HepG2 (cell line): ENCODE measurements around the gene PLEKHA6.

Source experiments
- CTCF ChIP-seq: sonication (generic); formaldehyde crosslinking; IDR thresholded peaks from 2 replicates; pipeline ENCODE4 v1.5.0; 2020; ENCODE audit warnings: mild to moderate bottlenecking, missing genetic modification reagents, moderate library complexity
- EZH2 ChIP-seq: conservative IDR thresholded peaks from 2 replicates; pipeline ENCODE4 v1.6.1; 2012; ENCODE audit warnings: mild to moderate bottlenecking, low read depth, low read length, moderate library complexity
- IKZF1 ChIP-seq: fragments of 450-650 bp; IDR thresholded peaks from 2 replicates; pipeline ENCODE4 v1.7.1; 2016
- MYNN ChIP-seq: sonication (generic); formaldehyde crosslinking; IDR thresholded peaks from 2 replicates; pipeline ENCODE4 v1.4.0; 2020; ENCODE audit warnings: mild to moderate bottlenecking, low read depth, missing genetic modification reagents
- RFXANK ChIP-seq: IDR thresholded peaks from 2 replicates; pipeline ENCODE4 v1.6.1; 2016
- SP1 ChIP-seq, 2 experiments: fragments of 450-650 bp in 1 of 2; sonication (generic) in 1 of 2; formaldehyde crosslinking in 1 of 2; IDR thresholded peaks; 2 replicates each; pipeline versions ENCODE4 v1.4.0 to v1.6.1; 2016 to 2020; ENCODE audit warnings: missing genetic modification reagents in 1 of 2
- TCF12 ChIP-seq, 2 experiments: fragments of 450-650 bp in 1 of 2; sonication (generic) in 1 of 2; formaldehyde crosslinking in 1 of 2; IDR thresholded peaks; 2 replicates each; pipeline versions ENCODE4 v1.6.1 to v1.8.0; 2017 to 2022; ENCODE audit warnings: antibody characterized with exemption in 1 of 2, mild to moderate bottlenecking in 1 of 2, missing genetic modification reagents in 1 of 2, moderate library complexity in 1 of 2

GRCh38 chr1:204194771-204195170 lies 165.0 kb downstream of the PLEKHA6 start:
- TF ChIP-seq IKZF1 (no peak), SP1 (IDR thresholded peaks at IDR 0.05) (no peak), SP1 (CRISPR knock-in tag; IDR thresholded peaks at IDR 0.05) (no peak), TCF12 (IDR thresholded peaks at IDR 0.05) (no peak), TCF12 (CRISPR knock-in tag; IDR thresholded peaks at IDR 0.05) (no peak), CTCF (CRISPR knock-in tag) (no peak), MYNN (CRISPR knock-in tag) (no peak), RFXANK (CRISPR knock-in tag) (no peak), EZH2 (no peak)
